Duodenal mucosa (tissue), 2 donors: ENCODE measurements around the gene NBAS.
"Not testable (repeated sequence)": the region's sequence is repeated elsewhere in the genome, so short reads cannot be mapped to it uniquely, and the experiment has no call there.

Experiments
- H3K27ac ChIP-seq: one replicate; pipeline ENCODE4 v1.7.0; 2013; ENCODE audit warnings: low read depth, low read length
- H3K27me3 ChIP-seq, 2 donors: one replicate each; pipeline ENCODE4 v1.7.0; 2013; ENCODE audit warnings: low read length in 2 of 2, control low read depth in 1 of 2; ENCODE audit not compliant: insufficient read depth in 2 of 2, control insufficient read depth in 1 of 2
- H3K36me3 ChIP-seq, 2 donors: one replicate each; pipeline ENCODE4 v1.7.0; 2013; ENCODE audit warnings: low read length in 2 of 2, control low read depth in 1 of 2; ENCODE audit not compliant: insufficient read depth in 2 of 2, control insufficient read depth in 1 of 2
- H3K4me1 ChIP-seq, 2 donors: one replicate each; pipeline ENCODE4 v1.7.0; 2013; ENCODE audit warnings: low read length in 2 of 2, control low read depth in 1 of 2; ENCODE audit not compliant: insufficient read depth in 2 of 2, control insufficient read depth in 1 of 2
- H3K4me3 ChIP-seq, 2 donors: one replicate each; pipeline ENCODE4 v1.7.0; 2013; ENCODE audit warnings: low read length in 2 of 2, low read depth in 1 of 2
- H3K9ac ChIP-seq, 2 donors: one replicate each; pipeline ENCODE4 v1.7.0; 2013; ENCODE audit warnings: low read length in 2 of 2, low read depth in 1 of 2
- H3K9me3 ChIP-seq, 2 donors: one replicate each; pipeline ENCODE4 v1.7.0; 2013; ENCODE audit warnings: low read length in 2 of 2, control low read depth in 1 of 2; ENCODE audit not compliant: control insufficient read depth in 1 of 2

The NBAS gene

DNA sequence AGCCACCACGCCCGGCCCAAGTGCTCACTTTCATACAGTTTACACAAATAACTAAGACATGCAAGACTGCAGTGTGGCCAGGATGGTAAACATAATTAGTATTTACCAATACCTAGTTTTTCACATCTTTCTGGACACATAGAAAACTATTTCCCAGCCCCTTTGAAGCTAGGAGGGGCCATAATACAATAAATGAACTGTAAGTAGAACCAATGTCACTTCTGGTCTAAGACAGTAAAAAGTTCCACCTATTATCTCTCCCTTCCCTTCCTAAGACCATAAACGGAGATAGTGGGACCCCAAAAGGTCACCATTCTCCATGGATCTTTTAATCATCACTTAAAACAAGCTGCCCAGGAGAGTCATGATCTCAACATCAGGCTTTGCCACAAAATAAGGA, 51.0 kb downstream of the NBAS start:
- H3K4me1 ChIP-seq: no peaks in the 10 kb centered on the region
- no peaks in the 10 kb centered on the region for H3K27me3 ChIP-seq
- H3K36me3 ChIP-seq: peaks cover 18 to 40% of the 10 kb centered on the region in 2 donors
- no peak overlapping the region for H3K9ac ChIP-seq
- H3K27ac ChIP-seq: no peak overlapping the region
- no peak overlapping the region for H3K4me3 ChIP-seq
- H3K9me3 ChIP-seq: no peaks in the 10 kb centered on the region

DNA sequence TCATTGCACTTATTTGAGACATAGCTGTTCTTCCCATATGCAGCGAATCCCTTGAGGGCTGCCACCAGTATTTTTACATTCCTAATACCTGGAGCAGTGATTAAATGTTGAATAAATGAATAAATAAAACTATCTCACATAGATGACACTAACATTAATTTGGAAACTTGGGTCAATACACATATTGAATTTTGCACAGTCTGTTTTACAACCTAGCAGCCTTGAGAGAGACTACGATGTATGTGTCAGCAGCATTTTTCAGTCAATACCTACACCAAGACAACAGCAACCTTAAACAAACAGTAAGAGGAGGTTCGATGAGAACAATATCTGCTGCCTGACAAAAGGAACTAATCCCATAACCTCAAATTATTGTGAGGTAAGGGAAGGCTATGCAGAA, 53.4 kb downstream of the NBAS start:
- H3K4me3 ChIP-seq: no peak overlapping the region
- no peaks in the 10 kb centered on the region for H3K9me3 ChIP-seq
- no peak overlapping the region for H3K9ac ChIP-seq
- H3K27ac ChIP-seq: no peak overlapping the region
- no peaks in the 10 kb centered on the region for H3K27me3 ChIP-seq
- peaks cover 16 to 45% of the 10 kb centered on the region in 2 donors for H3K36me3 ChIP-seq
- H3K4me1 ChIP-seq: no peaks in the 10 kb centered on the region

DNA sequence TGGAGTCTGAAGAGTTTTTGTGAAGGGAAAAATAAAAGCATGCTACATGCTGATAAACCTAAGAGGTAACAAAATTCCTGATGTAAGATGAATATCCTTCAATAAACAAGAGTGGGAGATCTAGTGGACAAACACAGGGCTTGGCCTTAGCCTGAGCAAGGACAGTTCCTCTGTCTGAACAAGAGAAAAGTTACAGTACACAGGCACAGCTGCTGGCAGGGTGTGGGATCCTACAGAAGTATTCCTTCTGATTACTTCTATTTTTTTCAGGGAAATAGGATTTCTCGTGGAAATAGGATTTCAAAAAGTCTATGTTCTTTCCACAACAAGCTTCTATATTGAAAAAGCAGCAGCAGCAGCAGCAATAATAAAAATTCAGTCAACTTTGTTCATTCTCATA, 54.1 kb downstream of the NBAS start:
- peaks cover 13 to 47% of the 10 kb centered on the region in 2 donors for H3K36me3 ChIP-seq
- no peak overlapping the region for H3K27ac ChIP-seq
- H3K4me1 ChIP-seq: no peaks in the 10 kb centered on the region
- H3K27me3 ChIP-seq: no peaks in the 10 kb centered on the region
- H3K4me3 ChIP-seq: no peak overlapping the region
- H3K9ac ChIP-seq: no peak overlapping the region
- no peaks in the 10 kb centered on the region for H3K9me3 ChIP-seq

DNA sequence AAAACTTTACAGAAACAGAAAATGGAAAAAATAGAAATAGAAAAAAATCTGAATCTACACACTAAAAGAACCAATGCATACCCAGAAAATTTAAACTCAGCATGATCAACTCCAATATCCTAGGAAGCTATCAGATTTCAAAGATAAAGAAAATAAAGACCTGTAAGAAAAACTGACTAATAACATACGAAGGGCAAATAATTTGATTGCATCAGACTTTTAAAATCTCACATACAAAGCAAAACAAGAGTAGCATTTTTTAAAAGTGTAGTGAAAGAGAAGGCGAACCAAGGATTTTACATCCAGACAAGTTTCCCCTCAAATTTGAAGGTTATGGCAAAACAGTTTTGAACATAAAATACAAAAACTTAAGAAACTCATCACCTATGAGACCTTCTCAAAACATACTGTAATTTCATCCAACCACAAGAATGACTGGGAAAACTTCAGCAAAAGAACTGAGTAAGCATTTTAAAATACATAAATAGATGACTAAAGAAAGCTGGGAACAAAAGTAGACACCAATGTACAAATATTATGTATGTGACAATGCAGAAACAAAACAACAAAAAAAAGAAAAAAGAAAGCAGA, 54.8 kb downstream of the NBAS start:
- Histone ChIP-seq H3K9ac (no peak overlapping the region), H3K9me3 (no peaks in the 10 kb centered on the region), H3K4me1 (no peaks in the 10 kb centered on the region), H3K27ac (no peak overlapping the region), H3K36me3 (peaks cover 13 to 52% of the 10 kb centered on the region in 2 donors), H3K27me3 (no peaks in the 10 kb centered on the region), H3K4me3 (no peak overlapping the region)

DNA sequence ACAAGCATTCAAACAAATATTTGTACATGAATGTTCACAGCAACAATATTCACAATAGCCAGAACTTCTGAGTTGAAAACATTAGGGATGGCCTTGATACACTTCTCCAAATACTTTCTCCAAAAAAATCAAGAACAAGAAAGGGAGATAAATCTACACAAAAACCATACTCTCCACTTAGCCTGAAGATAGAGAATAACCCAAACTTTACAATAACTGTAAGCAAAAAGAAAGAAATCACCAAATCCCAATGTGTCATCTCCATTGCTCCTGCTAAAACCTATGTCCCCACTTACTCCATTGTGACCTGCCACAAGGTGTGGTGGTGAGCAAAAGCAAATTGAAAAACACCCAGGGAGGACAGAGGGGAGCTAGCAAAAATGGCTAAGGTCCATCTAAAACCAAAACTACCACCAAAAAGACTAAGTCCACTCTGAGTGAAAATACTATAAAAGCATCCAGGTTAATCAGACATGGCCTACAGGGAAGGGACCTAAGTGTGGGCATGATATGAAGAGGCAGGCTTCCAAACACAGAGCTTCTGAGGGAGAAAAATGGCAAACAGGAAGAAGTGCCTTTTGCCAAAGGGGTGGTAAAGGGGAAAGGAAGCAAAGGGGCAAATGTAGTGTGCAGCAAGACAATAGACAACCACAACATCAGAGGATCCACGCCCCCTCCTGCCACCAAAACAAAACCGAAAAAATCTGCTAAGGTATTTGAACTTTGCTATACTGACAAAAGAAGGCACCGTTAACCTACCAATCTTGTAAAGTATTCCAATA, 56.1 kb downstream of the NBAS start:
- H3K4me3 ChIP-seq: no peak overlapping the region
- no peaks in the 10 kb centered on the region for H3K4me1 ChIP-seq
- H3K9ac ChIP-seq: no peak overlapping the region
- H3K36me3 ChIP-seq: peaks cover 8 to 42% of the 10 kb centered on the region in 2 donors
- H3K27me3 ChIP-seq: no peaks in the 10 kb centered on the region
- H3K9me3 ChIP-seq: no peaks in the 10 kb centered on the region
- H3K27ac ChIP-seq: no peak overlapping the region

DNA sequence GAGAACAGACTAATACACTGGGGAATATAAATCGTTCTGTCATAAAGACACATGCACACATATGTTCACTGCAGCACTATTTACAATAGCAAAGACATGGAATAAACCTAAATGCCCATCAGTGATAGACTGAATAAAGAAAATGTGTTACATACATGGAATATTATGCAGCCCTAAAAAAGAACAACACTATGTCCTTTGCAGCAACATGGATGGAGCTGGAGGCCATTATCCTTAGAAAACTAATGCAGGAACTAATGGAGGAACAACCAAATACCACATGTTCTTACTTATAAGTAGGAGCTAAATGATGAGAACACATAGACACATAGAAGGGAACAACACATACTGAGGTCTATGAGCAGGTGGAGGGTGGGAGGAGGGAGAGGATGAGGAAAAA, 61.9 kb downstream of the NBAS start:
- H3K9me3 ChIP-seq, H3K9ac ChIP-seq, H3K27me3 ChIP-seq, H3K4me1 ChIP-seq, H3K4me3 ChIP-seq, H3K27ac ChIP-seq: not testable (repeated sequence)
- peaks cover 0 to 25% of the 10 kb centered on the region in 2 donors for H3K36me3 ChIP-seq

DNA sequence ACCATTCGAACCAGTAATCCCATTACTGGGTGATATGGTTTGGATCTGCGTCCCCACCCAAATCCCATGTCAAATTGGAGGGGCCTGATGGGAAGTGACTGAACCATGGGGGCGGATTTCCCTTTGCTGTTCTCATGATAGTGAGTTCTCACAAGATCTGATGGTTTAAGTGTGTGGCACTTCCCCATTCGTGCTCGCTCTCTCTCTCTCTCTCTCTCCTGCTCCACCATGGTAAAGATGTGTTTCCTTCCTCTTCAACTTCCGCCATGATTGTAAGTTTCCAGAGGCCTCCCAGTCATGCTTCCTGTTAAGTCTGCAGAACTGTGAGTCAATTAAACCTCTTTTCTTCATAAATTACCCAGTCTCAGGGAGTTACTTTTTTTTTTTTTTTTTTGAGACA, 62.6 kb downstream of the NBAS start:
- H3K27ac ChIP-seq: no peak overlapping the region
- H3K4me1 ChIP-seq: no peaks in the 10 kb centered on the region
- H3K9me3 ChIP-seq: no peaks in the 10 kb centered on the region
- H3K27me3 ChIP-seq: no peaks in the 10 kb centered on the region
- H3K9ac ChIP-seq: no peak overlapping the region
- H3K4me3 ChIP-seq: no peak overlapping the region
- peaks cover 0 to 24% of the 10 kb centered on the region in 2 donors for H3K36me3 ChIP-seq

DNA sequence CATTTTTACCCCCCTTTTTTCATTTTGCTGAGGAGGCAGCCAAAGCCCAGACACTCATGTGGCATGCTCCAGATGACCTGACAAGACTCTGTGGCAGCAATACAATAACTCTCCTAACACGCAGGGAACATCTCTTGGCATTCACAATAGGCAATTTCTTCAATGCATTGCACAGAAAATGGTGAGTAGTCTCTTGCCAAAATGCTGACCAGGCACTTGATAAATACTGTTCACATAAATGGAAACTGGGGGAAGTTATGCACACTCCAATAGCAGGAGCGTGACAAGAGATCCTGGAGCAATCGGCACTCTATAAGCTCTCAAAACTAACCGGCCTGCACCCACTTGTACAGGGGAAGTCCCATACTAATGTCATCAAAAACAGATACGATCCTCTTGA, 66.3 kb downstream of the NBAS start:
- no peak overlapping the region for H3K4me3 ChIP-seq
- H3K27ac ChIP-seq: no peak overlapping the region
- H3K36me3 ChIP-seq: peaks cover 0 to 5% of the 10 kb centered on the region in 2 donors
- no peak overlapping the region for H3K9ac ChIP-seq
- H3K9me3 ChIP-seq: no peaks in the 10 kb centered on the region
- no peaks in the 10 kb centered on the region for H3K27me3 ChIP-seq
- no peaks in the 10 kb centered on the region for H3K4me1 ChIP-seq

DNA sequence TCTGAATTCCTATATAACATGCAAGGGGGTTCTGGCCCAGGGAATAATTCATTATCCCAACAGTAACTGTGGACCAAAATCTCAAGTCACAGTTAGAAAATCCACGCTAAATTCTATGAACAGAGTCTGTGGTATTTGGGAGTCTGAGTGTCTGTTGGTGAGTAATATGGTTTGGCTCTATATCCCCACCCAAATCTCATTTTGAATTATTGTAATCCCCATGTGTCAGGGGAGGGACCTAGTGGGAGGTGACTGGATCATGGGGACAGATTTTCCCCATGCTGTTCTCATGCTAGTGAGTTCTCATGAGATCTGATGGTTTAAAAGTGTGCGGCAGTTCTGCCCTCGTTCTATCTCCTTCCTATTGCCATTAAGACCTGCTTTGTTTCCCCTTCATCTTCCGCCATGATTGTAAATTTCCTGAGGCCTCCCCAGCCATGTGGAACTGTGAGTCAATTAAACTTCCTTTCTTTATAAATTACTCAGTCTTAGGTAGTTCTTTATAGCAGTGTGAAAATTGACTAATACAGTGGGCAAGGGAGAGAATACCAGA, 68.3 kb downstream of the NBAS start:
- no peaks in the 10 kb centered on the region for H3K4me1 ChIP-seq
- peaks cover 2 to 7% of the 10 kb centered on the region in 2 donors for H3K36me3 ChIP-seq
- no peak overlapping the region for H3K4me3 ChIP-seq
- H3K27me3 ChIP-seq: no peaks in the 10 kb centered on the region
- no peaks in the 10 kb centered on the region for H3K9me3 ChIP-seq
- H3K9ac ChIP-seq: no peak overlapping the region
- no peak overlapping the region for H3K27ac ChIP-seq

DNA sequence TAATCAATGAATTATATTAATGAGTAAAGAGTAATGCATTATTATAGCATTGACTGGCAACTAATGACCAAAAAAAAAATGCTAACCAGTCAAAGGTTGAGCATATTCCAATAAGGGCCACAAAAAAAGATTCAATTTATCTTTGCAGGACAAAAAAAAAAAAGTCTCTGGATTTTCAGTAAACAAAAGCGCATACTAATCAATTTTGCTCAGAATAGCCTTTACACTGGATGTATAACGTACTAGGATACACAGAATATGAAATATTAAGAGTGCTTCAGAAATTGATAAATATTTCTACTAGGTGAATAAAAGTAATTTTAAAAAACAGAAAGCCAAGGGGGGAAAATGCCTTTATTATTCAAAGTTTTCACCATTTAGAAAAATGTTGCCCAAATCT, 74.4 kb downstream of the NBAS start:
- Histone ChIP-seq H3K9me3 (no peaks in the 10 kb centered on the region), H3K4me1 (no peaks in the 10 kb centered on the region), H3K27me3 (no peaks in the 10 kb centered on the region), H3K36me3 (peaks cover 4 to 24% of the 10 kb centered on the region in 2 donors), H3K4me3 (no peak overlapping the region), H3K9ac (no peak overlapping the region), H3K27ac (no peak overlapping the region)
